Fibroblast of lung (primary cell): Measurements from ENCODE around the gene PAPLN.

ENCODE experiments used
- CTCF ChIP-seq, 2 donors: IDR thresholded peaks in 1 of 2; conservative IDR thresholded peaks in 1 of 2; 1 replicate in 1 of 2; 2 replicates in 1 of 2; pipeline ENCODE4 v1.5.1; 2011 to 2012; ENCODE audit warnings: low read length in 2 of 2, control low read depth in 1 of 2, inconsistent platforms in 1 of 2, low read depth in 1 of 2, mild to moderate bottlenecking in 1 of 2
- EZH2 ChIP-seq: IDR thresholded peaks from 2 replicates; pipeline ENCODE4 v1.5.1; 2012; ENCODE audit warnings: low read length, control low read depth, mild to moderate bottlenecking; ENCODE audit errors: missing control alignments

- TF ChIP-seq CTCF (conservative IDR thresholded peaks at IDR 0.05 in 1 of 2, IDR thresholded peaks at IDR 0.05 in 1 of 2; ENCODE audit: low read depth in 1 of 2, low read length in 2 of 2) (no peak), EZH2 (no peak)
Observed at GRCh38 chr14:73232984-73233383, 4.3 kb upstream of the PAPLN start.
